Mammary microvascular endothelial cell (primary cell): ENCODE data around the gene OR52N4. TPM values are rescaled to one million over a fixed set of nuclear protein-coding genes. Genes with fewer than 3 reads are reported as not detected.

Experiments
- total RNA-seq: library from RNA; depleted of rRNA; stranded (reverse); fragments of >200 nt; gene quantifications from 2 replicates; pipeline ENCODE4 v1.2.3, GENCODE V29; 2015

OR52N4 gene
- not detected in 2 replicates for total RNA-seq

GRCh38 chr11:5753943-5754342 lies at the start of gene OR52N4:
Gene OR52N4 (plus strand): TSS chr11:5754243. CDS start chr11:5754741, 498 bp downstream.

DNA sequence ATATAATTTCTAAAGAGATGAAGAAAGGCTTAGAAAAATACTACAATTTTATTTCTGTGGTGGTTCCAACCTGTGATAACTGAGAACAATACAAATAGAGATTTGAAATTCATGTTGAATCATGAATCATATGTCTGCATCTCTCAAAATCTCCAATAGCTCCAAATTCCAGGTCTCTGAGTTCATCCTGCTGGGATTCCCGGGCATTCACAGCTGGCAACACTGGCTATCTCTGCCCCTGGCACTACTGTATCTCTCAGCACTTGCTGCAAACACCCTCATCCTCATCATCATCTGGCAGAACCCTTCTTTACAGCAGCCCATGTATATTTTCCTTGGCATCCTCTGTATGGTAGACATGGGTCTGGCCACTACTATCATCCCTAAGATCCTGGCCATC lies 17.6 kb upstream of the OR52N4 start, which contains the start of gene OR56B1:
OR56B1 (plus strand) TSS at position 53 of the 400 bp plus-strand sequence; CDS start at position 122, 69 bp downstream.

GRCh38 chr11:5783255-5783654 lies 29.2 kb downstream of the OR52N4 start, which contains the start of gene OR52N5:
Gene OR52N5 (minus strand): TSS chr11:5783355. CDS start chr11:5778634, 4,721 bp downstream.

DNA sequence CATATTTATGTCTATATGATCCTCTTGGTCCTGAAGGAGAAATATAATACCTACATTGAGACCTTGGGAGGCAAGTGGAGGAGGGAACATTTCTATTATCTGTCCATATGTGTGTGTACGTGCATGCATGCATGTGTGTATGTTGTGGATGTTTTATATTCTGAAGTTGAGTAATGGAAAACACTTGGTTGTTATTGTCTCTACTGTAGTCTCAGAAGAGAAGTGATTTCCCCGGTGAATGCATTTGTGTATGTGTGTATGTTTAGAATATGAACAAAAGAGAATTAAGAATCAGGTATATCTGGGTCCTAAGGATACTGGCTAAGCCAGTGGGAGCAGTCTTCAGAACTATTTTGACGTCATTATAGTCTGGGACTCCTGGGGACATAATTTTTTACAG lies 37.1 kb downstream of the OR52N4 start, which contains the start of gene OR52N1:
OR52N1 (minus strand) TSS at position 101 of the 400 bp plus-strand sequence. CDS start 2,449 bp downstream, outside the sequence.

Other genes starting within 250 kb of the OR52N4 start
- gene UBQLN3, start 244.3 kb upstream of the OR52N4 start, total RNA-seq: not detected in 2 replicates
- gene UBQLNL, start 237.5 kb upstream of the OR52N4 start, total RNA-seq: 0.25 TPM in 1 of 2 replicates, not detected in the other
- gene OR52H1, start 205.7 kb upstream of the OR52N4 start, total RNA-seq: not detected in 2 replicates
- not detected in 2 replicates for gene OR52B6, start 173.4 kb upstream of the OR52N4 start, total RNA-seq
- 4.7 and 6.6 TPM in 2 replicates for gene TRIM6, start 157.6 kb upstream of the OR52N4 start, total RNA-seq
- gene TRIM34, start 129.2 kb upstream of the OR52N4 start, total RNA-seq: 10.8 and 14.0 TPM in 2 replicates
- 43.7 and 44.8 TPM in 2 replicates for gene TRIM5, start 69.2 kb upstream of the OR52N4 start, total RNA-seq
- 135 and 147 TPM in 2 replicates for gene TRIM22, start 64.5 kb upstream of the OR52N4 start, total RNA-seq
- not detected in 2 replicates for gene OR56B1, start 17.8 kb upstream of the OR52N4 start, total RNA-seq
- gene OR52N5, start 29.1 kb downstream of the OR52N4 start, total RNA-seq: not detected in 2 replicates
- not detected in 2 replicates for gene OR52N1, start 37.0 kb downstream of the OR52N4 start, total RNA-seq
- gene OR52N2, start 54.7 kb downstream of the OR52N4 start, total RNA-seq: not detected in 2 replicates
- not detected in 2 replicates for gene OR52E6, start 87.7 kb downstream of the OR52N4 start, total RNA-seq
- not detected in 2 replicates for gene OR52E8, start 103.4 kb downstream of the OR52N4 start, total RNA-seq
- not detected in 2 replicates for gene OR52E4, start 126.4 kb downstream of the OR52N4 start, total RNA-seq
- gene OR52E5, start 139.0 kb downstream of the OR52N4 start, total RNA-seq: not detected in 2 replicates
- not detected in 2 replicates for gene OR56A3, start 188.0 kb downstream of the OR52N4 start, total RNA-seq
- gene OR56A5, start 214.3 kb downstream of the OR52N4 start, total RNA-seq: not detected in 2 replicates
- not detected in 2 replicates for gene OR52L1, start 232.7 kb downstream of the OR52N4 start, total RNA-seq